Measurements from ENCODE around the gene PHF23. TPM values are rescaled to one million over a fixed set of nuclear protein-coding genes. Genes with fewer than 3 reads are reported as not detected.

PHF23 gene
- total RNA-seq, 1 experiment from 2014 or later, result 48.5 TPM

- H3K9ac ChIP-seq (ENCODE audit: low read length), result no peak overlapping the region
- H3K4me2 ChIP-seq (ENCODE audit: low read length), result no peak overlapping the region
- POLR2A ChIA-PET, result interaction anchor here (0.6 kb wide), 1 partner anchor 71 kb away, joined by 3 read pairs; no protein-coding TSS in a partner anchor
- ATAC-seq, result no peak
- H3K27me3 ChIP-seq (ENCODE audit: insufficient read depth, low read length), result no peaks in the 10 kb centered on the region
- CTCF ChIA-PET, result interaction anchor here (1.1 kb wide), 1 partner anchor 13 kb away, joined by 5 read pairs; no protein-coding TSS in a partner anchor
- no peak overlapping the region for H3K4me3 ChIP-seq (replicated peaks in 1 of 2; ENCODE audit: low read depth in 1 of 2, low read length in 2 of 2)
- BruUV-seq (replicated peaks), result no TSS peak
- no peaks in the 10 kb centered on the region; a peak in 1 of 4 replicates for H3K4me1 ChIP-seq (ENCODE audit: control insufficient read depth in 1 of 2, insufficient read depth in 2 of 2, low read length in 2 of 2)
- H2AFZ ChIP-seq (ENCODE audit: low read depth, low read length, poor library complexity, severe bottlenecking), result no peak overlapping the region
- TF ChIP-seq ZNF274 (IDR thresholded peaks at IDR 0.05; ENCODE audit: low read depth, low read length), result no peak
- TF ChIP-seq EGR1 (IDR thresholded peaks at IDR 0.05; ENCODE audit: low read depth), result no peak
- no peak for TF ChIP-seq REST (IDR thresholded peaks at IDR 0.05; ENCODE audit: low read depth)
- no peak for TF ChIP-seq EZH2 (IDR thresholded peaks at IDR 0.05)
- no peak for TF ChIP-seq POLR2A (IDR thresholded peaks at IDR 0.05; ENCODE audit: borderline replicate concordance, extremely low read depth, insufficient read depth, insufficient read length)
- no peak for TF ChIP-seq ELF1 (IDR thresholded peaks at IDR 0.05; ENCODE audit: borderline replicate concordance, low read depth)
- TF ChIP-seq CBX3 (IDR thresholded peaks at IDR 0.05; ENCODE audit: low read depth), result no peak
- no peak for TF ChIP-seq ZFX (IDR thresholded peaks at IDR 0.05)
- TF ChIP-seq, protein P1, sequence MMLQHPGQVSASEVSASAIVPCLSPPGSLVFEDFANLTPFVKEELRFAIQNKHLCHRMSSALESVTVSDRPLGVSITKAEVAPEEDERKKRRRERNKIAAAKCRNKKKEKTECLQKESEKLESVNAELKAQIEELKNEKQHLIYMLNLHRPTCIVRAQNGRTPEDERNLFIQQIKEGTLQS (IDR thresholded peaks at IDR 0.05), result no peak
- TF ChIP-seq CEBPB (IDR thresholded peaks at IDR 0.05; ENCODE audit: low read depth), result no peak
- TF ChIP-seq, protein P2, sequence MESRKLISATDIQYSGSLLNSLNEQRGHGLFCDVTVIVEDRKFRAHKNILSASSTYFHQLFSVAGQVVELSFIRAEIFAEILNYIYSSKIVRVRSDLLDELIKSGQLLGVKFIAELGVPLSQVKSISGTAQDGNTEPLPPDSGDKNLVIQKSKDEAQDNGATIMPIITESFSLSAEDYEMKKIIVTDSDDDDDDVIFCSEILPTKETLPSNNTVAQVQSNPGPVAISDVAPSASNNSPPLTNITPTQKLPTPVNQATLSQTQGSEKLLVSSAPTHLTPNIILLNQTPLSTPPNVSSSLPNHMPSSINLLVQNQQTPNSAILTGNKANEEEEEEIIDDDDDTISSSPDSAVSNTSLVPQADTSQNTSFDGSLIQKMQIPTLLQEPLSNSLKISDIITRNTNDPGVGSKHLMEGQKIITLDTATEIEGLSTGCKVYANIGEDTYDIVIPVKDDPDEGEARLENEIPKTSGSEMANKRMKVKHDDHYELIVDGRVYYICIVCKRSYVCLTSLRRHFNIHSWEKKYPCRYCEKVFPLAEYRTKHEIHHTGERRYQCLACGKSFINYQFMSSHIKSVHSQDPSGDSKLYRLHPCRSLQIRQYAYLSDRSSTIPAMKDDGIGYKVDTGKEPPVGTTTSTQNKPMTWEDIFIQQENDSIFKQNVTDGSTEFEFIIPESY (IDR thresholded peaks at IDR 0.05; ENCODE audit: extremely low read depth, insufficient replicate concordance, low read length), result no peak
- TF ChIP-seq MAX (IDR thresholded peaks at IDR 0.05), result no peak
- no peak for TF ChIP-seq RAD21 (IDR thresholded peaks at IDR 0.05; ENCODE audit: low read depth)
- no peak for TF ChIP-seq SIN3A (IDR thresholded peaks at IDR 0.05; ENCODE audit: low read depth)
- TF ChIP-seq YY1 (IDR thresholded peaks at IDR 0.05; ENCODE audit: extremely low read depth, insufficient replicate concordance, low read depth, low read length), result no peak
- TF ChIP-seq, protein P3, sequence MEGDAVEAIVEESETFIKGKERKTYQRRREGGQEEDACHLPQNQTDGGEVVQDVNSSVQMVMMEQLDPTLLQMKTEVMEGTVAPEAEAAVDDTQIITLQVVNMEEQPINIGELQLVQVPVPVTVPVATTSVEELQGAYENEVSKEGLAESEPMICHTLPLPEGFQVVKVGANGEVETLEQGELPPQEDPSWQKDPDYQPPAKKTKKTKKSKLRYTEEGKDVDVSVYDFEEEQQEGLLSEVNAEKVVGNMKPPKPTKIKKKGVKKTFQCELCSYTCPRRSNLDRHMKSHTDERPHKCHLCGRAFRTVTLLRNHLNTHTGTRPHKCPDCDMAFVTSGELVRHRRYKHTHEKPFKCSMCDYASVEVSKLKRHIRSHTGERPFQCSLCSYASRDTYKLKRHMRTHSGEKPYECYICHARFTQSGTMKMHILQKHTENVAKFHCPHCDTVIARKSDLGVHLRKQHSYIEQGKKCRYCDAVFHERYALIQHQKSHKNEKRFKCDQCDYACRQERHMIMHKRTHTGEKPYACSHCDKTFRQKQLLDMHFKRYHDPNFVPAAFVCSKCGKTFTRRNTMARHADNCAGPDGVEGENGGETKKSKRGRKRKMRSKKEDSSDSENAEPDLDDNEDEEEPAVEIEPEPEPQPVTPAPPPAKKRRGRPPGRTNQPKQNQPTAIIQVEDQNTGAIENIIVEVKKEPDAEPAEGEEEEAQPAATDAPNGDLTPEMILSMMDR (IDR thresholded peaks at IDR 0.05 in 2 of 3, conservative IDR thresholded peaks at IDR 0.05 in 1 of 3; ENCODE audit: borderline replicate concordance in 1 of 3, insufficient read depth in 1 of 3, low read depth in 2 of 3, low read length in 2 of 3), result no peak
- TF ChIP-seq JUND (IDR thresholded peaks at IDR 0.05), result no peak
- no peak for TF ChIP-seq SP1 (IDR thresholded peaks at IDR 0.05; ENCODE audit: low read depth)
- H3K79me2 ChIP-seq (ENCODE audit: insufficient read depth, low read length), result no peaks in the 10 kb centered on the region
- no peak overlapping the region for H3K27ac ChIP-seq (ENCODE audit: low read depth, low read length)
- no peak for DNase-seq (ENCODE audit: low read depth, low spot score)
- H4K20me1 ChIP-seq (ENCODE audit: insufficient read depth), result no peaks in the 10 kb centered on the region
- intact Hi-C loops (cut with micrococcal nuclease), result no loop called here
- no peaks in the 10 kb centered on the region for H3K36me3 ChIP-seq (ENCODE audit: control insufficient read depth in 1 of 2, insufficient read depth in 2 of 2, low read length in 2 of 2)
- RAD21 ChIA-PET (ENCODE audit: low non-redundant PET in 1 of 2, low total read pairs in 2 of 2, uncharacterized antibody in 2 of 2, unreplicated experiment in 2 of 2), result no interaction called here
- H3K9me3 ChIP-seq (ENCODE audit: control insufficient read depth in 1 of 2, insufficient read depth in 1 of 2, low read depth in 1 of 2, low read length in 2 of 2), result no peaks in the 10 kb centered on the region
- H3K9me2 ChIP-seq (ENCODE audit: insufficient read depth), result no peaks in the 10 kb centered on the region
Observed at GRCh38 chr17:7190276-7190917, 48.9 kb downstream of the PHF23 start.

Measured in HCT116 (cell line).